Lung (tissue), 12 donors: Measurements from ENCODE around the gene KCTD6. TPM values are rescaled to one million over a fixed set of nuclear protein-coding genes. Genes with fewer than 3 reads are reported as not detected.

Source experiments
- ATAC-seq: fragments of 200-7000 bp; cut with Tn5 transposase; one replicate; pipeline ENCODE4 v1.9.1; 2020; ENCODE audit warnings: moderate number of reproducible peaks; ENCODE audit not compliant: insufficient read depth, low FRiP score
- DNase-seq, 3 donors: peaks; one replicate each; pipeline ENCODE4 v3.0.0-alpha.2; 2013 to 2017
- H3K27ac ChIP-seq, 2 donors: one replicate each; pipeline ENCODE4 v1.5.1; 2013; ENCODE audit warnings: mild to moderate bottlenecking in 2 of 2, moderate library complexity in 2 of 2, control low read depth in 1 of 2, inconsistent platforms in 1 of 2, low read depth in 1 of 2, low read length in 1 of 2
- H3K27me3 ChIP-seq, 3 donors: one replicate each; pipeline ENCODE4 v1.5.1; 2013; ENCODE audit warnings: low read length in 2 of 3; ENCODE audit not compliant: control insufficient read depth in 3 of 3, insufficient read depth in 3 of 3
- H3K36me3 ChIP-seq, 4 donors: one replicate each; pipeline ENCODE4 v1.5.1; 2013; ENCODE audit warnings: low read length in 4 of 4, mild to moderate bottlenecking in 1 of 4, moderate library complexity in 1 of 4; ENCODE audit not compliant: control insufficient read depth in 4 of 4, insufficient read depth in 4 of 4
- H3K4me1 ChIP-seq, 5 donors: one replicate each; pipeline ENCODE4 v1.5.1; 2013; ENCODE audit warnings: low read length in 5 of 5, mild to moderate bottlenecking in 2 of 5, moderate library complexity in 1 of 5; ENCODE audit not compliant: control insufficient read depth in 5 of 5, insufficient read depth in 5 of 5
- H3K4me3 ChIP-seq: one replicate; pipeline ENCODE4 v1.5.1; 2013; ENCODE audit warnings: mild to moderate bottlenecking, control low read depth, moderate library complexity
- H3K9ac ChIP-seq, 2 donors: one replicate each; pipeline ENCODE4 v1.5.1; 2013; ENCODE audit warnings: low read length in 2 of 2, control low read depth in 1 of 2; ENCODE audit not compliant: insufficient read depth in 1 of 2
- H3K9me3 ChIP-seq, 4 donors: one replicate each; pipeline ENCODE4 v1.5.1; 2013; ENCODE audit warnings: low read length in 3 of 4, mild to moderate bottlenecking in 1 of 4, moderate library complexity in 1 of 4; ENCODE audit not compliant: control insufficient read depth in 4 of 4, insufficient read depth in 3 of 4
- CTCF ChIP-seq: IDR thresholded peaks from 2 replicates; pipeline ENCODE4 v1.5.1; 2012; ENCODE audit warnings: mild to moderate bottlenecking; ENCODE audit errors: control extremely low read depth, extremely low read depth
- WGBS, 2 donors: extraction: QIAGEN DNeasy Blood & Tissue Kit; methylation state at CpG; one replicate each; pipeline ENCODE4 v1.1.7; 2013; 5-methylcytosine and 5-hydroxymethylcytosine counted together
- polyA plus RNA-seq, 2 donors: library from polyadenylated mRNA; stranded (reverse); fragments of 200-250 nt; gene quantifications; one replicate each; pipeline ENCODE4 v1.2.1, GENCODE V29; 2013
- total RNA-seq, 2 donors: library from RNA; depleted of rRNA in 1 of 2; stranded (reverse); fragments of >200 nt in 1 of 2; gene quantifications; one replicate each; pipeline ENCODE4 v1.2.1, GENCODE V29; 2014 to 2021
- donor health status: control.
- donor health status: control.
- donor health status: Bipolar disorder and iron deficiency.
- donor health status: healthy.
- donor health status: DM: yes; HTN: yes; CAD: no.

The KCTD6 gene
- total and polyA plus RNA-seq, 4 donors = 5.4 to 18.0 (median 7.8) TPM

DNA sequence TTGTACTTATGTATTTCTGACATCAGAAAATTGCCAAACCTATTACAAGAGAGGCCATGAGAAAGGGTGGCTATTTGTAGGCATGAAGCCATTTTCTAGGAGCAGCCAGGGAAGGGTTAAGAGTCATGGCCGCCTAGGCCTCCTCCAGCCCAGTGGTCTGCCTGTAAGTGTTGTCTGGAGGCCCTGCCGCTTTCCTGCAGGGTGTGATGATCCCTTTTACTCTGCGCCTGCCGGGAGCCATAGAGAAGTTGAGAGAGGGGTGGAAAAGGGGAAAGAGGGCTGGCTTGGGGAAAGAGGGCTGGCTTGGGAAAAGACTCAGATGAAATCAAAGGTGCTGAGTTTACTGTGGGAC is 29.1 kb upstream of the KCTD6 start:
- TF ChIP-seq CTCF = no peak
- Histone ChIP-seq H3K36me3 (no peaks in the 10 kb centered on the region), H3K4me1 (peaks cover 0 to 11% (median 0%) of the 10 kb centered on the region in 5 donors), H3K9me3 (no peaks in the 10 kb centered on the region), H3K9ac (no peak overlapping the region), H3K4me3 (no peak overlapping the region), H3K27me3 (no peaks in the 10 kb centered on the region), H3K27ac (no peak overlapping the region)
- 69 to 79% methylated on average over 4 of the region's 4 CpGs for WGBS, 2 donors
- ATAC-seq = no peak
- DNase-seq = no peak

DNA sequence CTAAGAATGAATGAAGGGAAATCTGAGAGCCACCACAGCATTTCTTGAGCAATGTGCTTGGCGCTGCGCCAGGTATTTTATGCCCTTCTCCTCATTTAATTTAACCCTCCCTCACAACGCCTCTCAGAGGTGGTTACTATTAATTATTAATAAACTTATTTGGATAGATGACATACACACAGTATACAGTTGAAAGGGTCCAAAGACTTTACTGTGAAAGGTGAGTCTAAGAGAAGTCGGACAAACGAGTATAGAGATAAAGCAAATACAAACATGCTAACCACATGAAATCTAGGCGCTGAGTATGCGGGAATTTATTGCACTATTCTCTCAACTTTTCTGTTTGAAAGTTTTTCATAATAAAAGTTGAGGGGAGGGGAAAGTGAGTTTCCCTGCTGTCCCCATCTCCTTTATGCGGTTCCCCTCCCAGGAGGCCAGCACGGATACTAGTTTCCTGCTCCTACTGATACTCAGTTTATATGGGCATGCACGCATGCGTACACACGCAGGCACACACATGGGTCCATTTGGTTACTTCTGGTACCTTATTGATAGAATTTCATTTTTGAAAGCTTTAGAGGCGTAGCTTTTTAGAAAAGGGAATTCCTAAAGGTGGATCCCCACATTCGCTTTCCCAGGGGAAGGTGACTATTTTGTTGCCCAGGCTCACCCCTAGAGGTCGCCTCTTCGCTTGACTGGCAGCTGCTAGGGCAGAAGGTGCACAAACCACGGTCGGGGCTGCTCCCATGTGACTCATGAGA is 28.5 kb upstream of the KCTD6 start:
- WGBS, 2 donors = 15 to 17% methylated on average over 18 of the region's 18 CpGs
- no peak overlapping the region for H3K9ac ChIP-seq
- no peaks in the 10 kb centered on the region for H3K36me3 ChIP-seq
- no peaks in the 10 kb centered on the region for H3K9me3 ChIP-seq
- peak; percentile 55 for TF ChIP-seq CTCF
- H3K27me3 ChIP-seq = no peaks in the 10 kb centered on the region
- H3K4me3 ChIP-seq = no peak overlapping the region
- ATAC-seq = peak; percentile 95
- H3K27ac ChIP-seq = no peak overlapping the region
- DNase-seq = peak; percentile 49 to 66 (median 57)
- peaks cover 0 to 11% (median 0%) of the 10 kb centered on the region in 5 donors for H3K4me1 ChIP-seq

GRCh38 chr3:58463942-58464271 is 28.0 kb upstream of the KCTD6 start:
- peaks cover 0 to 11% (median 0%) of the 10 kb centered on the region in 5 donors for H3K4me1 ChIP-seq
- no peak for TF ChIP-seq CTCF
- no peak for DNase-seq
- no peak for ATAC-seq
- 45 to 46% methylated on average over 5 of the region's 5 CpGs for WGBS, 2 donors
- H3K9me3 ChIP-seq = no peaks in the 10 kb centered on the region
- H3K9ac ChIP-seq = no peak overlapping the region
- H3K4me3 ChIP-seq = no peak overlapping the region
- H3K27me3 ChIP-seq = no peaks in the 10 kb centered on the region
- H3K27ac ChIP-seq = no peak overlapping the region
- no peaks in the 10 kb centered on the region for H3K36me3 ChIP-seq

- Histone ChIP-seq H3K4me1 (peaks cover 0 to 11% (median 0%) of the 10 kb centered on the region in 5 donors), H3K36me3 (no peaks in the 10 kb centered on the region), H3K9ac (no peak overlapping the region), H3K4me3 (no peak overlapping the region), H3K9me3 (no peaks in the 10 kb centered on the region), H3K27ac (no peak overlapping the region), H3K27me3 (no peaks in the 10 kb centered on the region)
- no peak for TF ChIP-seq CTCF
- DNase-seq (no peak), ATAC-seq (no peak)
- WGBS, 2 donors = 62 to 63% methylated on average over 3 of the region's 3 CpGs
These were observed 27.0 kb upstream of the KCTD6 start for GRCh38 chr3:58464866-58465265.
